GM21390 (cell line): ENCODE data around the gene CAPN10.
A peak's percentile ranks its signal among the peaks of the same experiment; 100 is the strongest.
"Not testable (repeated sequence)": the region's sequence is repeated elsewhere in the genome, so short reads cannot be mapped to it uniquely, and the experiment has no call there.

Source experiments
- ATAC-seq: cut with Tn5 transposase; IDR thresholded peaks from one replicate; pipeline ENCODE4 v1.9.1; 2021; ENCODE audit not compliant: unreplicated experiment

CAPN10 gene

GRCh38 chr2:240563231-240563630, 23.3 kb upstream of the CAPN10 start:
- ATAC-seq, result not testable (repeated sequence)

- no peak for ATAC-seq
These were observed 22.5 kb upstream of the CAPN10 start for GRCh38 chr2:240563951-240564560.

GRCh38 chr2:240564561-240565332, 21.8 kb upstream of the CAPN10 start:
- ATAC-seq, result no peak

GRCh38 chr2:240565333-240566202, 21.0 kb upstream of the CAPN10 start:
- peak; percentile 32 for ATAC-seq

- ATAC-seq, result peak; percentile 48
These were observed 20.1 kb upstream of the CAPN10 start for GRCh38 chr2:240566203-240567136.

- ATAC-seq, result no peak
These were observed 19.2 kb upstream of the CAPN10 start for GRCh38 chr2:240567137-240567871.

GRCh38 chr2:240567872-240568677, 18.5 kb upstream of the CAPN10 start, which contains the start of gene RNPEPL1:
Gene RNPEPL1 (plus strand): TSS chr2:240568484. CDS start chr2:240568587, 103 bp downstream.
- peak; percentile 27 for ATAC-seq

GRCh38 chr2:240568678-240569522, 17.6 kb upstream of the CAPN10 start:
- peak; percentile 8 for ATAC-seq

GRCh38 chr2:240569523-240569997, 17.0 kb upstream of the CAPN10 start:
- no peak for ATAC-seq

GRCh38 chr2:240569998-240570530, 16.5 kb upstream of the CAPN10 start:
- no peak for ATAC-seq

GRCh38 chr2:240570531-240571313, 15.8 kb upstream of the CAPN10 start:
- ATAC-seq, result no peak

GRCh38 chr2:240571314-240571973, 15.1 kb upstream of the CAPN10 start:
- no peak for ATAC-seq

- ATAC-seq, result no peak
These were observed 14.1 kb upstream of the CAPN10 start for GRCh38 chr2:240572141-240573031.

GRCh38 chr2:240573071-240573515, 13.4 kb upstream of the CAPN10 start:
- no peak for ATAC-seq
